ENCODE results near the gene HIGD2A. TPM values are rescaled to one million over a fixed set of nuclear protein-coding genes. Genes with fewer than 3 reads are reported as not detected.

HIGD2A gene
- total RNA-seq, 6 donors from 2014 or later = 46.5 to 108 (median 93.6) TPM

DNA sequence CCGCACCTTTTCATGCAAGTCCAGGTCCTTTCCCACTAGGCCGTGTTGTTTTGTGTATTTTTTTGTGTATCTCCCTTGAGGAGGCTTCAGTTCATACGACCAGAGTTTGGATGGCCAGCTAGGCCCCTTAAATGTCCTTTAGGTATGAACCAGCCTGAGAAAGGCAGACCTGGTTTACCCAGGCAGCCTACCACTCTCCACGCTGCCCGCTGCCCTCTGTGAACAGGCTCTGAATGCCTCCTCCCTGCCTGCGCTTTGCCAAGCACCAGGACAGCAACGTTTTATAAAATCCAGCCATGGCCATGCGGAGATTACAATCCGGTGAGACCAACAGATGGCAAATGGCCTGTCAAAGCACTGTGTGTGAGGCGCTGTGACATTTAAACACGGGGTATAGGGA, 28.4 kb downstream of the HIGD2A start:
- peak overlapping the region; percentile 93 to 95 (median 94) for H3K27ac ChIP-seq
- 79% methylated on average over 11 of the region's 11 CpGs for WGBS, 2 donors
- peaks cover 32 to 45% (median 40%) of the 10 kb centered on the region in 4 donors for H3K4me1 ChIP-seq
- TF ChIP-seq POLR2AphosphoS5 (IDR thresholded peaks at IDR 0.05) (no peak), EP300 (IDR thresholded peaks at IDR 0.05) (no peak), POLR2A (IDR thresholded peaks at IDR 0.05) (no peak)
- TF ChIP-seq, protein P1, sequence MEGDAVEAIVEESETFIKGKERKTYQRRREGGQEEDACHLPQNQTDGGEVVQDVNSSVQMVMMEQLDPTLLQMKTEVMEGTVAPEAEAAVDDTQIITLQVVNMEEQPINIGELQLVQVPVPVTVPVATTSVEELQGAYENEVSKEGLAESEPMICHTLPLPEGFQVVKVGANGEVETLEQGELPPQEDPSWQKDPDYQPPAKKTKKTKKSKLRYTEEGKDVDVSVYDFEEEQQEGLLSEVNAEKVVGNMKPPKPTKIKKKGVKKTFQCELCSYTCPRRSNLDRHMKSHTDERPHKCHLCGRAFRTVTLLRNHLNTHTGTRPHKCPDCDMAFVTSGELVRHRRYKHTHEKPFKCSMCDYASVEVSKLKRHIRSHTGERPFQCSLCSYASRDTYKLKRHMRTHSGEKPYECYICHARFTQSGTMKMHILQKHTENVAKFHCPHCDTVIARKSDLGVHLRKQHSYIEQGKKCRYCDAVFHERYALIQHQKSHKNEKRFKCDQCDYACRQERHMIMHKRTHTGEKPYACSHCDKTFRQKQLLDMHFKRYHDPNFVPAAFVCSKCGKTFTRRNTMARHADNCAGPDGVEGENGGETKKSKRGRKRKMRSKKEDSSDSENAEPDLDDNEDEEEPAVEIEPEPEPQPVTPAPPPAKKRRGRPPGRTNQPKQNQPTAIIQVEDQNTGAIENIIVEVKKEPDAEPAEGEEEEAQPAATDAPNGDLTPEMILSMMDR (IDR thresholded peaks at IDR 0.05) = no peak
- no peaks in the 10 kb centered on the region for H3K36me3 ChIP-seq
- H3K9me3 ChIP-seq = no peaks in the 10 kb centered on the region
- H3K4me3 ChIP-seq = peak overlapping the region in 3 of 4 donors; percentile 81 to 99 (median 85)
- ATAC-seq (ENCODE audit: low FRiP score in 2 of 2) = no peak
- no peaks in the 10 kb centered on the region for H3K27me3 ChIP-seq
- DNase-seq = no peak

GRCh38 chr5:176418251-176418650, 29.7 kb downstream of the HIGD2A start:
- 88 to 89% methylated on average over 9 of the region's 9 CpGs for WGBS, 2 donors
- no peak overlapping the region for H3K27ac ChIP-seq
- DNase-seq (no peak), ATAC-seq (ENCODE audit: low FRiP score in 2 of 2) (no peak)
- no peaks in the 10 kb centered on the region for H3K9me3 ChIP-seq
- TF ChIP-seq POLR2AphosphoS5 (IDR thresholded peaks at IDR 0.05) (no peak), POLR2A (IDR thresholded peaks at IDR 0.05) (no peak), EP300 (IDR thresholded peaks at IDR 0.05) (no peak)
- TF ChIP-seq, protein P1 (IDR thresholded peaks at IDR 0.05) = no peak
- H3K4me1 ChIP-seq = peaks cover 27 to 34% (median 31%) of the 10 kb centered on the region in 4 donors
- H3K4me3 ChIP-seq = no peak overlapping the region
- H3K36me3 ChIP-seq = no peaks in the 10 kb centered on the region
- no peaks in the 10 kb centered on the region for H3K27me3 ChIP-seq

DNA sequence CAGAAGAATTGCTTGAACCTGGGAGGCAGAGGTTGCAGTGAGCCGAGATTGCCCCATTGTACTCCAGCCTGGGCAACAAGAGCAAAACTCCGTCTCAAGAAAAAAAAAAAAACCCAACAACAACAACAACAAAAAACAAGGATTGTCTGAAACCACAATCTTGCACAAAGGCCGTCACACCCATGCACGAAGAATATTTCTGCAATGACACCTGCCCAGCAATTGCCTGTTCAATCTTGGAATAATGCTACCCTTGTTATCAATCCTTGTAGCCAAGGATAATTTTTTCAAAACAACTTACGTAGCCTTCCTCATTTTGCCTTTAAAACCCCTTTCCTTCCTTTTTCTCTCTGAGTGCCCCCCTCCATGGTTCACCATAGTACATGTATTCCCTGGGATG, 31.5 kb downstream of the HIGD2A start:
- Histone ChIP-seq H3K4me3 (no peak overlapping the region), H3K9me3 (no peaks in the 10 kb centered on the region), H3K36me3 (no peaks in the 10 kb centered on the region), H3K27me3 (no peaks in the 10 kb centered on the region), H3K27ac (no peak overlapping the region), H3K4me1 (peaks cover 11 to 15% (median 13%) of the 10 kb centered on the region in 4 donors)
- WGBS, 2 donors = 80 to 86% methylated on average over 5 of the region's 5 CpGs
- no peak for ATAC-seq (ENCODE audit: low FRiP score in 2 of 2)
- DNase-seq = no peak
- TF ChIP-seq, protein P1 (IDR thresholded peaks at IDR 0.05) = no peak
- no peak for TF ChIP-seq POLR2AphosphoS5 (IDR thresholded peaks at IDR 0.05)
- TF ChIP-seq EP300 (IDR thresholded peaks at IDR 0.05) = no peak
- no peak for TF ChIP-seq POLR2A (IDR thresholded peaks at IDR 0.05)

- H3K27me3 ChIP-seq = no peaks in the 10 kb centered on the region
- H3K9me3 ChIP-seq = no peaks in the 10 kb centered on the region
- H3K36me3 ChIP-seq = no peaks in the 10 kb centered on the region
- H3K27ac ChIP-seq = no peak overlapping the region
- peaks cover 6 to 8% (median 7%) of the 10 kb centered on the region in 4 donors for H3K4me1 ChIP-seq
- TF ChIP-seq POLR2AphosphoS5 (IDR thresholded peaks at IDR 0.05) (no peak), POLR2A (IDR thresholded peaks at IDR 0.05) (no peak), EP300 (IDR thresholded peaks at IDR 0.05) (no peak)
- TF ChIP-seq, protein P1 (IDR thresholded peaks at IDR 0.05) = no peak
- DNase-seq (no peak), ATAC-seq (ENCODE audit: low FRiP score in 2 of 2) (no peak)
- WGBS, 2 donors = 68% methylated on average over 2 of the region's 2 CpGs
- no peak overlapping the region for H3K4me3 ChIP-seq
Measured at GRCh38 chr5:176420972-176421544, 32.5 kb downstream of the HIGD2A start.

DNA sequence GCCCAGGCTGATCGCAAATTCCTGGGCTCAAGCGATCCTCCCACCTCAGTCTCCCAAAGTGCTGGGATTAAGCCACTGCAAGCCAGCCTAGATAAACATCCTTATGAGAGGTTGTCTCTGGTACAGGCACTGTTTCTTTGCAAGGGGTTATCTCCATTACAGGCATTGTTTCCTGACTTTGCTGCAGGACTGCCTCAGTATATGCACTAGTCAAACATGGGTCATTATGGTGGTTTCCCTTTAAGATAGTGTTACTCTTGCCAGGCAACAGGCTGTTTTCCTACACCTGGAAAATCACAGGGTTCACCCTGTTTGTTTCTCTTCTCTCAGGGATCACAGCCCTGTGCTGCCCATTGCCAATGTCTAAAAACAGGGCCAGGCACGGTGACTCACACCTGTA, 35.6 kb downstream of the HIGD2A start:
- Histone ChIP-seq H3K27me3 (no peaks in the 10 kb centered on the region), H3K36me3 (no peaks in the 10 kb centered on the region), H3K4me1 (no peaks in the 10 kb centered on the region), H3K4me3 (no peak overlapping the region), H3K9me3 (no peaks in the 10 kb centered on the region), H3K27ac (no peak overlapping the region)
- DNase-seq (no peak), ATAC-seq (ENCODE audit: low FRiP score in 2 of 2) (no peak)
- TF ChIP-seq POLR2A (IDR thresholded peaks at IDR 0.05) (no peak), POLR2AphosphoS5 (IDR thresholded peaks at IDR 0.05) (no peak), EP300 (IDR thresholded peaks at IDR 0.05) (no peak)
- TF ChIP-seq, protein P1 (IDR thresholded peaks at IDR 0.05) = no peak
- WGBS, 2 donors = 83 to 88% methylated on average over 3 of the region's 3 CpGs
